Adrenal gland (tissue), 12 donors: ENCODE results near the gene NTHL1. TPM values are rescaled to one million over a fixed set of nuclear protein-coding genes. Genes with fewer than 3 reads are reported as not detected.

Experiments used
- DNase-seq, 7 donors: peaks; one replicate each; pipeline ENCODE4 v3.0.0-alpha.2; 2019 to 2020
- H3K27ac ChIP-seq, 5 donors: fragments of 200-600 bp; sonication (generic) in 4 of 5; 1 replicate in 3 of 5; 2 replicates in 2 of 5; pipeline versions ENCODE4 v1.5.1 to v1.8.0; 2016 to 2020; ENCODE audit warnings: mild to moderate bottlenecking in 1 of 5
- H3K27me3 ChIP-seq: fragments of 200-600 bp; 2 replicates; pipeline ENCODE4 v1.8.0; 2021
- H3K36me3 ChIP-seq, 2 donors: fragments of 200-600 bp; replicated peaks in 1 of 2; 1 replicate in 1 of 2; 2 replicates in 1 of 2; pipeline versions ENCODE4 v1.5.1 to v1.8.0; 2018 to 2022
- H3K4me1 ChIP-seq, 2 donors: fragments of 200-600 bp; replicated peaks in 1 of 2; 1 replicate in 1 of 2; 2 replicates in 1 of 2; pipeline versions ENCODE4 v1.5.1 to v1.8.0; 2018 to 2021
- H3K4me3 ChIP-seq, 4 donors: fragments of 200-600 bp; sonication (generic) in 3 of 4; one replicate each; pipeline ENCODE4 v1.5.1; 2016 to 2018
- H3K9me3 ChIP-seq, 3 donors: fragments of 200-600 bp; sonication (generic) in 1 of 3; replicated peaks in 1 of 3; 1 replicate in 2 of 3; 2 replicates in 1 of 3; pipeline versions ENCODE4 v1.5.1 to v1.8.0; 2016 to 2021
- POLR2A ChIP-seq, 2 donors: fragments of 450-650 bp; IDR thresholded peaks; one replicate each; pipeline ENCODE4 v1.6.1; 2017; ENCODE audit warnings: antibody characterized with exemption in 2 of 2, mild to moderate bottlenecking in 2 of 2, moderate library complexity in 1 of 2
- WGBS, 4 donors: extraction: QIAGEN DNeasy Blood & Tissue Kit in 2 of 4; methylation state at CpG; one replicate each; pipeline versions ENCODE4 v1.1.5 to v1.1.7; 2013 to 2017; 5-methylcytosine and 5-hydroxymethylcytosine counted together
- intact Hi-C, 2 donors: fragments of 100-400 bp; cut with DNase I; formaldehyde crosslinking; loops; one replicate each; pipeline versions ENCODE4 v1.14.1 to v1.15.0; 2022 to 2023
- polyA plus RNA-seq, 3 donors: library from polyadenylated mRNA; stranded (reverse); fragments of 200-250 nt in 2 of 3; fragments of 350-450 nt in 1 of 3; fragmentation: Illumina TruSeq in 1 of 3; extraction: RNeasy Lipid Tissue Mini Kit (QIAGEN cat#74804) in 1 of 3; gene quantifications; one replicate each; pipeline ENCODE4 v1.2.3, GENCODE V29; 2013 to 2014
- total RNA-seq, 9 donors: library from RNA; depleted of rRNA in 4 of 9; stranded (reverse); fragments of >200 nt in 4 of 9; fragments of 120-200 nt in 1 of 9; fragmentation: NEBNext Ultra II Directional in 1 of 9; extraction: Animal tissue kit (Norgen Biotek cat#: 25700) in 1 of 9; gene quantifications; one replicate each; pipeline versions ENCODE4 v1.1.0 to v1.2.4, GENCODE V29; 2013 to 2023
- TF ChIP-seq, protein P1 (sequence below), 6 experiments: fragments of 450-650 bp in 4 of 6; fragments of 200-600 bp in 2 of 6; sonication (generic) in 1 of 6; IDR thresholded peaks; 1 replicate in 5 of 6; 2 replicates in 1 of 6; pipeline versions ENCODE4 v1.5.1 to v1.8.0; 2016 to 2021; ENCODE audit warnings: antibody characterized with exemption in 6 of 6, mild to moderate bottlenecking in 2 of 6, moderate library complexity in 1 of 6
- donor health status: healthy with polysubstance abuse.
- donor health status: Bipolar disorder and iron deficiency.
- donor health status: DM: yes; HTN: yes; CAD: no.
- donor health status: DM: no; HTN: no; CAD: no.
- donor health status: DM: no; HTN: no; CAD: no.
- donor health status: DM: yes; HTN: yes; CAD: no.

Gene NTHL1
- total and polyA plus RNA-seq, 12 donors, result 1.5 to 36.6 (median 17.2) TPM

DNA sequence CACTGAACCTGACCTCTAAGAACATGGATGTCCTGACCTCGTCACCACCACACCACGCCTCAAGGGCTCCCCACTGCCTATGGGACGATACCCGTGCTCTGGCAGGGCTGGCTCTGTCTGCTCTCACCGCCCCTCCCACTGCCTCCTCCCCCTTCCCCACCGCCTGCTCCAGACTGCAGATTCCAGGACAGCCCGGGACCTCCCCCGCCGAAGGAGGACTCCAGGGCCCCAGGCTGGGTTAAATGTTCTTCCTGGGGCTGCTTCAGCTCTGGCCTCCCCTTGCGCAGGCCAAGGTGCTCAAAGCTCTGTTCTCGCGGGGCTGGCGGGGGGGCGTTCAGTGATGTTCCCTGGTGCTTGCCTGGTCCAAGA, 24.9 kb downstream of the NTHL1 start:
- Histone ChIP-seq H3K4me1 (peaks cover 14 to 31% of the 10 kb centered on the region in 2 donors), H3K36me3 (no peaks in the 10 kb centered on the region), H3K4me3 (peak overlapping the region in 2 of 4 donors; percentile 1 to 29), H3K27ac (no peak overlapping the region), H3K27me3 (peaks cover 17% of the 10 kb centered on the region), H3K9me3 (no peaks in the 10 kb centered on the region)
- 1 to 4% (median 2%) methylated on average over 11 to 14 of the region's 14 CpGs for WGBS, 4 donors
- DNase-seq, result peak in 1 of 7 donors; percentile 36
- TF ChIP-seq, protein P1, sequence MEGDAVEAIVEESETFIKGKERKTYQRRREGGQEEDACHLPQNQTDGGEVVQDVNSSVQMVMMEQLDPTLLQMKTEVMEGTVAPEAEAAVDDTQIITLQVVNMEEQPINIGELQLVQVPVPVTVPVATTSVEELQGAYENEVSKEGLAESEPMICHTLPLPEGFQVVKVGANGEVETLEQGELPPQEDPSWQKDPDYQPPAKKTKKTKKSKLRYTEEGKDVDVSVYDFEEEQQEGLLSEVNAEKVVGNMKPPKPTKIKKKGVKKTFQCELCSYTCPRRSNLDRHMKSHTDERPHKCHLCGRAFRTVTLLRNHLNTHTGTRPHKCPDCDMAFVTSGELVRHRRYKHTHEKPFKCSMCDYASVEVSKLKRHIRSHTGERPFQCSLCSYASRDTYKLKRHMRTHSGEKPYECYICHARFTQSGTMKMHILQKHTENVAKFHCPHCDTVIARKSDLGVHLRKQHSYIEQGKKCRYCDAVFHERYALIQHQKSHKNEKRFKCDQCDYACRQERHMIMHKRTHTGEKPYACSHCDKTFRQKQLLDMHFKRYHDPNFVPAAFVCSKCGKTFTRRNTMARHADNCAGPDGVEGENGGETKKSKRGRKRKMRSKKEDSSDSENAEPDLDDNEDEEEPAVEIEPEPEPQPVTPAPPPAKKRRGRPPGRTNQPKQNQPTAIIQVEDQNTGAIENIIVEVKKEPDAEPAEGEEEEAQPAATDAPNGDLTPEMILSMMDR (IDR thresholded peaks at IDR 0.05), result no peak
- intact Hi-C loops, result loop anchor here (2.0 to 5.0 kb wide), 3 partner anchors 60 to 125 kb away; partner anchors contain the start of gene RAB26 (in 1 of the 2)

DNA sequence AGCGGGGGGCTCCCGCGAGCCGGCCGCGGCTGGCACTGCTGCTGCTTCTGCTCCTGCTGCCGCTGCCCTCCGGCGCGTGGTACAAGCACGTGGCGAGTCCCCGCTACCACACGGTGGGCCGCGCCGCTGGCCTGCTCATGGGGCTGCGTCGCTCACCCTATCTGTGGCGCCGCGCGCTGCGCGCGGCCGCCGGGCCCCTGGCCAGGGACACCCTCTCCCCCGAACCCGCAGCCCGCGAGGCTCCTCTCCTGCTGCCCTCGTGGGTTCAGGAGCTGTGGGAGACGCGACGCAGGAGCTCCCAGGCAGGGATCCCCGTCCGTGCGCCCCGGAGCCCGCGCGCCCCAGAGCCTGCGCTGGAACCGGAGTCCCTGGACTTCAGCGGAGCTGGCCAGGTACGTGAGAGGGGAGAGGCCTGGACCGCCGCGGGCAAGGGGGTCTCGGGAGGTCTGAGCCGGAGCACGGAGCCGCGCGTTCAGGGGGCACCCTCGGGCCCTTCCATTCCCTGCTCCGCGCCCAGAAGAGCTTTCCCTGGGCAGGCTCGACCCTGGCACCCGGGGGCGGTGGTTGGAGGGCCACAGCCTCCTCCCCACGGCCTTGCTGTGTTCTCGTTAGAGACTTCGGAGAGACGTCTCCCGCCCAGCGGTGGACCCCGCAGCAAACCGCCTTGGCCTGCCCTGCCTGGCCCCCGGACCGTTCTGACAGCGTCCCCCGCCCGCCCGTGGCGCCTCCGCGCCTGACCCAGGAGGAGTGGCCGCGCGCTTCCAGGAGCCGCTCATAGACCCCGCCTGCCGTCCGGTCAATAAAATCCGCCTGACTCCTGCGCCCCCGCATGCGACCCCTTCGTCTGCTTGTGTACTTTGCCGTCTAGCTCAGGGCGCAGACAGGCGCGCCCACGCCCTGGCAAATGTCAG, 27.5 kb downstream of the NTHL1 start:
- no peak overlapping the region for H3K4me3 ChIP-seq
- intact Hi-C loops, result loop anchor here (5.0 kb wide), 2 partner anchors 62 to 127 kb away; partner anchors contain the start of gene RAB26 (in 1 of the 2)
- 0 to 27% (median 16%) methylated on average over 1 to 96 of the region's 96 CpGs for WGBS, 4 donors

DNA sequence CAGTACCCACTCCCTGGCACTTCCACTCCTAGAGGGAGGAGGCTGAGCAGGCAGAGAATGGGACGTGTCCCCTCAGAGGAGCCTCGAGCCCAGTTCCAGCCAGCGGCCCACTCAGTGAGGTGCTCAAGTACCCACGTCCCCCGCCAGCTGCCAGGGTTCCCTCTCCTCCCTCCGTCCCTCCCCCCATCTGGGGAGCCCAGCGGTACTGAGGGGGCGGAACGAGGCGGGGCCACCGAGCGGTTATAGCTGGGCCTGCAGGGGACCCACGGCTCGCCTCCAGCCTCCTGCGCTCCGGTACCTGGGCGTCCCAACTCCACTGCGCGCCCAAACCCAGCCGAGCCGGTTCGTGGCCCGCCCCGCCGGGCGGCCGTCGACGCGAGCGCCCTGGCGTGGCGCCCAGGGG, 28.1 kb downstream of the NTHL1 start, which contains the start of gene NPW:
Gene NPW (plus strand): TSS at position 268 of the 403 bp plus-strand sequence.
- H3K4me1 ChIP-seq, result peaks cover 14 to 17% of the 10 kb centered on the region in 2 donors
- peaks cover 17% of the 10 kb centered on the region for H3K27me3 ChIP-seq
- no peak within 1 kb of the TSS for H3K27ac ChIP-seq
- H3K36me3 ChIP-seq, result no peaks in the 10 kb centered on the region
- TF ChIP-seq, protein P1 (IDR thresholded peaks at IDR 0.05), result no peak
- no peak for TF ChIP-seq POLR2A (IDR thresholded peaks at IDR 0.05)
- DNase-seq, result no peak
- 3 to 27% (median 10%) methylated on average over 5 to 33 of the region's 33 CpGs for WGBS, 4 donors
- intact Hi-C loops, result no loop called here
- no peaks in the 10 kb centered on the region for H3K9me3 ChIP-seq
- no peak within 1 kb of the TSS for H3K4me3 ChIP-seq

More for the DNA sequence above, 27.5 kb downstream of the NTHL1 start:
- peaks cover 14 to 17% of the 10 kb centered on the region in 2 donors for H3K4me1 ChIP-seq
- no peak overlapping the region for H3K27ac ChIP-seq
- peaks cover 17% of the 10 kb centered on the region for H3K27me3 ChIP-seq
- H3K9me3 ChIP-seq, result no peaks in the 10 kb centered on the region
- no peaks in the 10 kb centered on the region for H3K36me3 ChIP-seq
- no peak for TF ChIP-seq POLR2A (IDR thresholded peaks at IDR 0.05)
- TF ChIP-seq, protein P1 (IDR thresholded peaks at IDR 0.05), result no peak
- DNase-seq, result no peak

DNA sequence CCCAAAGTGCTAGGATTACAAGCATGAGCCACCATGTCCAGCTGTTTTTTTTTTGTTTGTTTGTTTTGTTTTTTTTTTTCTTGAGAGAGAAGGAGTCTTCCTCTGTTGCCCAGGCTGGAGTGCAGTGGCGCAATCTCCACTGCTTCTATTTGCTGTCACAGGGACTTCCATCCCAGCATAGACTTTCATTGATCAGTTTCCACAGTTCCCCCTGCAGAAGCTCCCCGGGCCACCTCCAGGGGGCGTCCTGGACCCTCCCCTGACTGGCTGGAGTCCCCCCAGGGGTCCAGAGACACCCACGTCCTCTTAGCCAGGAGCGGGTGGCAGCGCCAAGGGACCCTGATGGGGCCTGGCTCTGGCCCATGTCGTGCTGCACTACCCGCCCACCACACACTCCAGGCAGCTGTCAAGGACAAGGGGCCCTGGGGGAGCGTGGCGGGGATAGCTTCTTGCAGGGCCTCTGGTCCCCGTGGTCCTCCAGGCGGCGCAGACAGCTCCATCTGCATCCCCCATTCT, 31.2 kb downstream of the NTHL1 start:
- Histone ChIP-seq H3K27me3 (peaks cover 17% of the 10 kb centered on the region), H3K27ac (no peak overlapping the region), H3K4me3 (no peak overlapping the region), H3K36me3 (no peaks in the 10 kb centered on the region), H3K9me3 (no peaks in the 10 kb centered on the region), H3K4me1 (no peaks in the 10 kb centered on the region)
- WGBS, 4 donors, result 21 to 26% (median 24%) methylated on average over 3 to 13 of the region's 13 CpGs
- DNase-seq, result no peak
- intact Hi-C loops, result no loop called here
- no peak for TF ChIP-seq POLR2A (IDR thresholded peaks at IDR 0.05)
- TF ChIP-seq, protein P1 (IDR thresholded peaks at IDR 0.05), result peak in 3 of 6 experiments; percentile 6 to 19 (median 17)
